ENCODE measurements around the gene ARL15. TPM values are rescaled to one million over a fixed set of nuclear protein-coding genes. Genes with fewer than 3 reads are reported as not detected.

The ARL15 gene
- total RNA-seq, 1 donor from 2014 or later = 30.8 TPM

DNA sequence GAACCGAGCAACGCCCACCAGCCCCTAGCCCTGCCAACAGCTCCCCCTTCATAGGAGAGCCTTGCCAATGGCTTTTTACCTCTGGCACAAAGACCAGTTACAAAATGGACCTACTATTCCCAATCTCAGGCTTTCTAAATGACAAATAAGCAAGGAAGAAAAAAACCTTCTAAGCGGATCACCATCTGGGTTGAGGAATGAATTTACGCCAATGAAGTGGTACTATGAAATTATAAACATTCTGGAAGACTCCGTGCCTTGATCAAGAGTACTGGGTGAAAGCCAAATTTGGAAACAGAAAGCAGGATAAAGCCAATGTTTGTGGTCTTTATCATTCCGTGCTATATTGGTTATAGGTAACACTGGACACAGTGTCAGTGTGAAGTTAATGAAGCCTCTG is 378.0 kb downstream of the ARL15 start:
- H3K27ac ChIP-seq = no peak overlapping the region
- no peaks in the 10 kb centered on the region for H3K36me3 ChIP-seq
- H3K9me3 ChIP-seq = no peaks in the 10 kb centered on the region
- H3K4me1 ChIP-seq = no peaks in the 10 kb centered on the region
- no peak overlapping the region for H3K4me3 ChIP-seq
- ATAC-seq (no peak), DNase-seq (no peak)
- intact Hi-C loops (cut with DNase I) = no loop called here
- TF ChIP-seq, protein P1, sequence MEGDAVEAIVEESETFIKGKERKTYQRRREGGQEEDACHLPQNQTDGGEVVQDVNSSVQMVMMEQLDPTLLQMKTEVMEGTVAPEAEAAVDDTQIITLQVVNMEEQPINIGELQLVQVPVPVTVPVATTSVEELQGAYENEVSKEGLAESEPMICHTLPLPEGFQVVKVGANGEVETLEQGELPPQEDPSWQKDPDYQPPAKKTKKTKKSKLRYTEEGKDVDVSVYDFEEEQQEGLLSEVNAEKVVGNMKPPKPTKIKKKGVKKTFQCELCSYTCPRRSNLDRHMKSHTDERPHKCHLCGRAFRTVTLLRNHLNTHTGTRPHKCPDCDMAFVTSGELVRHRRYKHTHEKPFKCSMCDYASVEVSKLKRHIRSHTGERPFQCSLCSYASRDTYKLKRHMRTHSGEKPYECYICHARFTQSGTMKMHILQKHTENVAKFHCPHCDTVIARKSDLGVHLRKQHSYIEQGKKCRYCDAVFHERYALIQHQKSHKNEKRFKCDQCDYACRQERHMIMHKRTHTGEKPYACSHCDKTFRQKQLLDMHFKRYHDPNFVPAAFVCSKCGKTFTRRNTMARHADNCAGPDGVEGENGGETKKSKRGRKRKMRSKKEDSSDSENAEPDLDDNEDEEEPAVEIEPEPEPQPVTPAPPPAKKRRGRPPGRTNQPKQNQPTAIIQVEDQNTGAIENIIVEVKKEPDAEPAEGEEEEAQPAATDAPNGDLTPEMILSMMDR (IDR thresholded peaks at IDR 0.05) = no peak
- no peaks in the 10 kb centered on the region for H3K27me3 ChIP-seq (ENCODE audit: low read depth)

DNA sequence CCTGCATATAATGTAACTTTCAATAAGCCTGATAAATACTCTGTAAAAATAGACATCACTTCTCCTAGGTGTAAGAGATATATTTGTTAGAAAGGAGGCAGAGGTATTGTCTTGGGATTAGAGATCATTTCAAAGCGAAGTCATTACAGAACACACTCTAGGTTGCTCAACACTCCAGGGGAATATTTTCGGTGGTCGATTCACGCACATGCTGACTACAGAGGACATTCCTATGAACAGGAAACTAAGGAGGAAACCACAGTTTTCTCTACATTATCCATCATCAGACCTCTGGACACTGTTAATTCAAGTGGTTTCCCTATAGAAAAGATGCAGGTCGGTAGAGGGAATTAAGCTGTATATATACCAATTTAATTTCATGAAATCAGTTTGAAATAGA is 379.9 kb downstream of the ARL15 start:
- intact Hi-C loops (cut with DNase I) = no loop called here
- TF ChIP-seq, protein P1 (IDR thresholded peaks at IDR 0.05) = no peak
- ATAC-seq (no peak), DNase-seq (no peak)
- H3K27me3 ChIP-seq (ENCODE audit: low read depth) = no peaks in the 10 kb centered on the region
- no peaks in the 10 kb centered on the region for H3K9me3 ChIP-seq
- no peak overlapping the region for H3K27ac ChIP-seq
- H3K36me3 ChIP-seq = no peaks in the 10 kb centered on the region
- no peaks in the 10 kb centered on the region for H3K4me1 ChIP-seq
- H3K4me3 ChIP-seq = no peak overlapping the region

DNA sequence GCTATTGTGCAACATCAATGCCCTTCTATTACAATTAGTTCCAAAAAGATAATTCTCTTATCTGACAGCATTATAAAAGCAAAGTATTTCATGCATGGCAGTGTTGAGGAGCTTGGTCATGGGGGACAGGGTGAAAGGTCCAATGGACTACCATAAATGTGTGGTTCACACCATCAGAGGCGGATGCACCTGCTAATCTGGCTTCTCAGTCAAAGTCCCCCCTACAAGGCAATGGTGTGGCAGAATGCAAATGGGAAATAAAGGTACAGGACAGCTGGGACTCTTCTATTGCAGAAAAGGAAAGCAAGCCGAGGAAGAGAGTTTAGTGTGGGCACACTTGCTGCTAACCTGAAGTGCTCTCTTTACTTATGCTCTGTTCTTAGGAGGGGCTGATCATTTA is 380.8 kb downstream of the ARL15 start:
- no peak overlapping the region for H3K4me3 ChIP-seq
- H3K36me3 ChIP-seq = no peaks in the 10 kb centered on the region
- no peaks in the 10 kb centered on the region for H3K9me3 ChIP-seq
- DNase-seq (no peak), ATAC-seq (no peak)
- H3K27me3 ChIP-seq (ENCODE audit: low read depth) = no peaks in the 10 kb centered on the region
- H3K4me1 ChIP-seq = no peaks in the 10 kb centered on the region
- no peak overlapping the region for H3K27ac ChIP-seq
- TF ChIP-seq, protein P1 (IDR thresholded peaks at IDR 0.05) = no peak
- intact Hi-C loops (cut with DNase I) = no loop called here

DNA sequence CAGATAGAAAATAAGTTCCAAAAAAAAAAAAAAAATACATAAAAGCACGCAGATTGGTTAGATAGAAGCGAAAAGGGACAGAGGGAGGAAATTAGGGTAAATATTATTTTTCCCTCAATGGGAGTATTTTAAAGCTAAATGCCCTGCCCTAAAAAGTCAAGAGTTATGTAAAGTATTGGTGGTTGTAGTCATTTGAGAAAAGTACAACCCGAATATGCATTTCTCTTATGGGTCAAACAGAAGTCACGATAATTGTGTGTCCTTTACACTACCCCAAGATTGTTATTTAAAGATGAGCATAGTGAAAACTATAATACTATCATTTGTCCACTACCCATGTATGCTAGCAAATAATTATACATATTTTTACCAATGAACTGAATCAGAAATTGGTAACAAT is 381.2 kb downstream of the ARL15 start:
- TF ChIP-seq, protein P1 (IDR thresholded peaks at IDR 0.05) = no peak
- H3K36me3 ChIP-seq = no peaks in the 10 kb centered on the region
- no peak overlapping the region for H3K4me3 ChIP-seq
- H3K27ac ChIP-seq = no peak overlapping the region
- H3K4me1 ChIP-seq = no peaks in the 10 kb centered on the region
- ATAC-seq (no peak), DNase-seq (no peak)
- no peaks in the 10 kb centered on the region for H3K27me3 ChIP-seq (ENCODE audit: low read depth)
- intact Hi-C loops (cut with DNase I) = no loop called here
- H3K9me3 ChIP-seq = no peaks in the 10 kb centered on the region

DNA sequence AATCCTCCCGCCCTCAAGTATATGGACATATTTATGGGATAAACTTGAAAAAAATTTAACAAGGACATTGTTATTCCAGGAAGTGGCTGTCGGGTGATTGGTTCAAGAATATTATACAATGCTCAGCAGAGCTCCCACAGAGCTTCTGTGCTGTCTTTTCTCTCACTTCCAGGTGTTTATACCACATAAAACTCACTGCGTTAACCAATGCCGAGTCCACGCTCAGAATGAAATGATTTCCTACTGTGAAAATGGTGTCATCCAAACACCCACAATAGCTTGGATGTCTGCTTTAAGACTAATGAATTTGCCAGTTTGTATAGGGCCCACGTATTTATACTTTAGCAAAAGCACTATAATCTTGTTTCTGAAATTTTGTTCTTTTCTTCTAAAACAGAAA is 381.7 kb downstream of the ARL15 start:
- Histone ChIP-seq H3K36me3 (no peaks in the 10 kb centered on the region), H3K27me3 (ENCODE audit: low read depth) (no peaks in the 10 kb centered on the region), H3K9me3 (no peaks in the 10 kb centered on the region), H3K4me3 (no peak overlapping the region), H3K4me1 (no peaks in the 10 kb centered on the region), H3K27ac (no peak overlapping the region)
- DNase-seq (no peak), ATAC-seq (no peak)
- TF ChIP-seq, protein P1 (IDR thresholded peaks at IDR 0.05) = no peak
- intact Hi-C loops (cut with DNase I) = no loop called here
